ENCODE results near the gene HAP1. TPM values are rescaled to one million over a fixed set of nuclear protein-coding genes. Genes with fewer than 3 reads are reported as not detected.

HAP1 gene
- total RNA-seq, 2 donors from 2014 or later = 0.10 to 0.53 TPM

DNA sequence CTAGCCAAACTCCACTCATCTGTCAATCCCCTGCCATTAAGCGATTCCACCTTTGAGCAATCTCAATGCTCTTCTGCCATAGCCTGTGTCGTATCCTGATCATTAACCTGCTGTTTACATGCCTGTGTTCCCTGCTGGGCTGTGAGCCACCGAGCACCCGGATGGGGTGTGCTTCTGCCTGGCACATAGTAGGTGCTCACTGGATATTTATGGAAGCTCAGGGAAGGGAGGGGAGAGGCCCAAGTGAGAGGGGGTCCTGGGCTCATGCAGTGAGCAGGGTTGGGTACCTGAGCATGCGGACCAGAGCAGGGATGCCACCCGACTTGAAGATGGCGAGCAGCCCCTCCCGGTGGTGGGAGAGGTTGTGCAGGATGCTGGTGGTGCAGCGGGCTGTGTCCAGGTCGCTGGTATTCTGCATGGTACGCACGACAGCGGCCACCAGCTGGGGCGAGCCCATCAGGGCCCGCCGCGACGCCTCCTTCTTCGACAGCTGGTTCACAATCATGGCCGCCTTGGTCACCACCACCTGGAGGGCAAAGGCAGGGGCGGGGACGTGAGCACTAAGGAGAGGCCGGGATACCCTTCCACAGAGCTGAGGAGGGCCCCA is 34.3 kb upstream of the HAP1 start:
- no peak for TF ChIP-seq CTCF (IDR thresholded peaks at IDR 0.05)
- Histone ChIP-seq H3K4me1 (peaks cover 22% of the 10 kb centered on the region), H3K27ac (no peak overlapping the region), H3K27me3 (no peaks in the 10 kb centered on the region), H3K9ac (ENCODE audit: low read depth in 2 of 2, low read length in 2 of 2) (no peak overlapping the region), H3K9me3 (no peaks in the 10 kb centered on the region), H3K4me3 (no peak overlapping the region), H3K36me3 (peaks cover 19% of the 10 kb centered on the region)
- DNase-seq = no peak
- intact Hi-C loops (cut with DNase I) = no loop called here

GRCh38 chr17:41767324-41768042 is 33.0 kb upstream of the HAP1 start:
- intact Hi-C loops (cut with DNase I) = no loop called here
- Histone ChIP-seq H3K9ac (ENCODE audit: low read depth in 2 of 2, low read length in 2 of 2) (no peak overlapping the region), H3K4me1 (peaks cover 12% of the 10 kb centered on the region), H3K4me3 (no peak overlapping the region), H3K9me3 (no peaks in the 10 kb centered on the region), H3K36me3 (peaks cover 25% of the 10 kb centered on the region), H3K27ac (no peak overlapping the region), H3K27me3 (no peaks in the 10 kb centered on the region)
- no peak for TF ChIP-seq CTCF (IDR thresholded peaks at IDR 0.05)
- DNase-seq = no peak

DNA sequence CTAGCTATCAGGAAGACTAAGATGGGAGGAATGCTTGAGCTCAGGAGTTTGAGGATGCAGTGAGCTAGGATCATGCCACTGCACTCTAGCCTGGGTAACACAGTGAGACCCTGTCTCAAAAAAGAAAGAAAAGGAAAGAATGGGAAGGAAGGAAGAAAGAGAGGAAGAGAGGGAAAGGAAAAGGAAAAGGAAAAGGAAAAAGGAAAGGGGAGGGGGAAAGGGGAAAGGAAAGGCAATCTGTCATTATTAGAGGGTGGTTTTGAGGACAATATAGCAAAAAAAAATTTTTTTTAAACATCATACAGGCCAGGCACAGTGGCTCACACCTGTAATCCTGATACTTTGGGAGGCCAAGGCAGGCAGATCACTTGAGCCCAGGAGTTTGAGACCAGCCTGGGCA is 31.7 kb upstream of the HAP1 start:
- no peak overlapping the region for H3K4me3 ChIP-seq
- H3K4me1 ChIP-seq = no peaks in the 10 kb centered on the region
- DNase-seq = no peak
- H3K27ac ChIP-seq = no peak overlapping the region
- H3K36me3 ChIP-seq = peaks cover 22% of the 10 kb centered on the region
- no peaks in the 10 kb centered on the region for H3K27me3 ChIP-seq
- H3K9me3 ChIP-seq = no peaks in the 10 kb centered on the region
- no peak overlapping the region for H3K9ac ChIP-seq (ENCODE audit: low read depth in 2 of 2, low read length in 2 of 2)
- intact Hi-C loops (cut with DNase I) = no loop called here
- no peak for TF ChIP-seq CTCF (IDR thresholded peaks at IDR 0.05)

DNA sequence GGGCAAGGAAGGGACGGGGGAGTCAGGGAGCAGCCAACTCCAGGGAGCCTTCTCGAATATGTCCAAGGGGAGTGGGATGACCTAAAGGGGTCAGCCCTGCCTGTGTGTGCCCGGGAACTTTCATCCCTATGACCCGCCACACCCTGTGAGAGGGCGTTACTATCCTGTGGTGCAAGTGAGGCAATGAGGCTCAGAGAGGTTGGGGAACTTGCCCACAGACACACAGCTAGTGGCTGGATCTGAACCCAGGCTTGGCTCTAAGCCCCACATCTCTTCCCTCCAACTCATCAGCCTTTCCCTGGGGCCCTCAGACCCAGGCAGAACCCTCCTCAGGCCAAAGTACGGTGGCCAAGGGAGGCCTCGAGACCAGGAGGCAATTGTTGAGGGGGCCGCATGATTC is 28.9 kb upstream of the HAP1 start:
- TF ChIP-seq CTCF (IDR thresholded peaks at IDR 0.05) = no peak
- intact Hi-C loops (cut with DNase I) = no loop called here
- Histone ChIP-seq H3K36me3 (peaks cover 16% of the 10 kb centered on the region), H3K27me3 (no peaks in the 10 kb centered on the region), H3K9ac (ENCODE audit: low read depth in 2 of 2, low read length in 2 of 2) (no peak overlapping the region), H3K4me1 (no peaks in the 10 kb centered on the region), H3K27ac (no peak overlapping the region), H3K4me3 (no peak overlapping the region), H3K9me3 (no peaks in the 10 kb centered on the region)
- no peak for DNase-seq

DNA sequence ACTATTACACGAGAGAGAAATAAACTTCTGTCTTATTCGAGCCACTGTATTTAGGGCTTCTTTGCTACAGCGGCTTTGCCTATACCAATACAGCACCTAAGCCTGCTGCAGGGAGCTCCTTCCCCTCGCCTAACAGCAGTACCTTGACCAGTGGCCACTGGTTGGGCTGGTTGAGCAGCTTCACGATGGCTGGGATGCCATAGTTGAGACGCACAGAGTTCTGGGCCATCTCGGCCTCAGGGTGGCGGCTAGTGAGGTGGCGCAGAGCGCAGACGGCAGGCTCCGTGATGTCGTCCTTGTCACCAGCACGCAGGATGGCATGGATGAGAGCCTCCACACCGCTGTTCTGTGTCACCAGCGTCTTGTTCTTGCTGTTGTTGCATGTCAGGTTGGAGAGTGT is 28.4 kb upstream of the HAP1 start:
- no peak overlapping the region for H3K4me3 ChIP-seq
- no peak for DNase-seq
- H3K9me3 ChIP-seq = no peaks in the 10 kb centered on the region
- peaks cover 13% of the 10 kb centered on the region for H3K36me3 ChIP-seq
- H3K4me1 ChIP-seq = no peaks in the 10 kb centered on the region
- no peak overlapping the region for H3K27ac ChIP-seq
- no peaks in the 10 kb centered on the region for H3K27me3 ChIP-seq
- no peak overlapping the region for H3K9ac ChIP-seq (ENCODE audit: low read depth in 2 of 2, low read length in 2 of 2)
- intact Hi-C loops (cut with DNase I) = no loop called here
- no peak for TF ChIP-seq CTCF (IDR thresholded peaks at IDR 0.05)
